ENCODE results near the gene CCNB2.

- TF ChIP-seq CTCF (IDR thresholded peaks at IDR 0.05; ENCODE audit: poor library complexity) (no peak), EZH2 (IDR thresholded peaks at IDR 0.05; ENCODE audit: borderline replicate concordance) (no peak)
These were observed 65.5 kb downstream of the CCNB2 start for GRCh38 chr15:59170295-59171066.
